HG03469 (cell line): ENCODE measurements around the gene KREMEN2.
A peak's percentile ranks its signal among the peaks of the same experiment; 100 is the strongest.

Experiments
- ATAC-seq: cut with Tn5 transposase; IDR thresholded peaks from one replicate; pipeline ENCODE4 v1.9.1; 2021; ENCODE audit warnings: mild to moderate bottlenecking, moderate library complexity, moderate number of reproducible peaks; ENCODE audit not compliant: unreplicated experiment

KREMEN2 gene

GRCh38 chr16:2963074-2963722, 877 bp upstream of the KREMEN2 start:
- ATAC-seq = no peak

GRCh38 chr16:2964475-2965336, 631 bp downstream of the KREMEN2 start:
- ATAC-seq = no peak

DNA sequence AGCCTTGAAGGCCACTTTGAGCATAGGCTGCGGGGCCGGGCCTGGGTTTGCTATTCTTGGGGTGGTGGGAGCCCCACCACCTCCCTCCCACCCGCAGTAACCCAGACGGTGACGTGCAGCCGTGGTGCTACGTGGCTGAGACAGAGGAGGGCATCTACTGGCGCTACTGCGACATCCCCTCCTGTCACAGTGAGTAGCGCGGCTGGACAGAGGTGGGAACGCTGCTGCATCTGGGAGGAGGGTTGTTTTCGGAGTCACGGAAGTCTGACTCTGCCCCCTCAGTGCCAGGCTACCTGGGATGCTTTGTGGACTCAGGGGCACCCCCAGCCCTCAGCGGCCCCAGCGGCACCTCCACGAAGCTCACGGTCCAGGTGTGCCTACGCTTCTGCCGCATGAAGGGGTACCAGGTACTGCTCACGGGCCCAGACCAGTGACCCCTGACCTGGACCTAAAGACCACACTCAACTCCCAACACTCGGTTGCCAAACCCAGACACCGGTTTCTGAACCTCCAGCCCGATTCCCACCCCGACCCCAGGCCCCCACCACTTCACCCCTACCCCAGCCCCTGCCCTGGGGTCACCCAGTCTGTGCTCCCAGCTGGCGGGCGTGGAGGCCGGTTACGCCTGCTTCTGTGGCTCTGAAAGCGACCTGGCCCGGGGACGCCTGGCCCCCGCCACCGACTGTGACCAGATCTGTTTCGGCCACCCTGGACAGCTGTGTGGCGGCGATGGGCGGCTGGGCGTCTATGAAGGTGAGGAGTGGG, 2.1 kb downstream of the KREMEN2 start:
- no peak for ATAC-seq

DNA sequence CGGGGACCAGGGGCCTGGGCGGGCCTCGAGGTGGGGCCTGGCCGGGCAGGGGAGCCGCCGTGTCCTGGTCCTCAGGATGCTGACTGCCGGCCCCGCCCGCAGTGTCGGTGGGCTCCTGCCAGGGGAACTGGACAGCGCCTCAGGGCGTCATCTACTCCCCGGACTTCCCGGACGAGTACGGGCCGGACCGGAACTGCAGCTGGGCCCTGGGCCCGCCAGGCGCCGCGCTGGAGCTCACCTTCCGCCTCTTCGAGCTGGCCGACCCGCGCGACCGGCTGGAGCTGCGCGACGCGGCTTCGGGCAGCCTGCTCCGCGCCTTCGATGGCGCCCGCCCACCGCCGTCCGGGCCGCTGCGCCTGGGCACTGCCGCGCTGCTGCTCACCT, 2.7 kb downstream of the KREMEN2 start:
- no peak for ATAC-seq

DNA sequence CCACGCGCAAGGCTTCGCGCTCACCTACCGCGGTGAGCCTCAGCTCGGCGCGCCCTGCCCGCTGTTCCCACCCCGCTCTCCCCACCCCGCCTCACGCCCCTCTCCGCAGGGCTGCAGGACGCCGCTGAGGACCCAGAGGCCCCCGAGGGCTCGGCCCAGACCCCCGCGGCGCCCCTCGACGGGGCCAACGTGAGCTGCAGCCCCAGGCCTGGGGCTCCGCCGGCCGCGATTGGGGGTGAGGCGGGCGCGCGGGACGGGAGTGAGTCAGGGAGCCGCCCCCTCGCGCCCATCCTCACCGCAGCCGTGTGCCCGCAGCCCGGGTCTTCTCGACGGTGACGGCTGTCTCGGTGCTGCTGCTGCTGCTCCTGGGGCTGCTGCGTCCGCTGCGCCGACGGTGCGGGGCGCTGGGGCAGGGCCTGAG, 3.1 kb downstream of the KREMEN2 start:
- ATAC-seq = no peak

- ATAC-seq = no peak
Observed at GRCh38 chr16:2967721-2968161, 3.7 kb downstream of the KREMEN2 start.

GRCh38 chr16:2968368-2968737, 4.3 kb downstream of the KREMEN2 start:
- no peak for ATAC-seq

GRCh38 chr16:2968738-2969544, 4.9 kb downstream of the KREMEN2 start, which contains the start of gene PAQR4:
PAQR4 (plus strand) TSS chr16:2969348; CDS start chr16:2969675, 327 bp downstream.
- peak; percentile 46 for ATAC-seq

GRCh38 chr16:2969545-2970521, 5.8 kb downstream of the KREMEN2 start:
- ATAC-seq = peak; percentile 26

DNA sequence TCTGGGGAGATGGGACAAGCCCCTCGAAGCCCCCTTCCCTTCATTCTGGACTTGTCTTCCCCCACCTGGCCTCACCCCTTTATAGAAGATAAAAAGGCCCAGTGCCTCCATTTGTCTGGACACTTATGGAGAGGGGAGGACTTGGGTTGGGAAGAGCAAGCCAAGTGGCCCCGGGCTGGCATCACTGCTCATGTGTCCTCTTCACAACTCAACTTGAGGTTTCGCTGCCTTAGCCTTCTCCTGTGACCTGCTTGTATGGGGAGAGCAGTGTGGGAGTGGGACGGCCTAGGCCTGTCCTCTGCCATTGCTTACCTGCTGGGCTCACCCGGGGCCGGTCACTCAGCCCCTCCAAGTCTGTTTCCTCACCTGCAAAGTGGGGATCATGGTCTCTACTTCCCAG, 6.5 kb downstream of the KREMEN2 start:
- ATAC-seq = no peak

DNA sequence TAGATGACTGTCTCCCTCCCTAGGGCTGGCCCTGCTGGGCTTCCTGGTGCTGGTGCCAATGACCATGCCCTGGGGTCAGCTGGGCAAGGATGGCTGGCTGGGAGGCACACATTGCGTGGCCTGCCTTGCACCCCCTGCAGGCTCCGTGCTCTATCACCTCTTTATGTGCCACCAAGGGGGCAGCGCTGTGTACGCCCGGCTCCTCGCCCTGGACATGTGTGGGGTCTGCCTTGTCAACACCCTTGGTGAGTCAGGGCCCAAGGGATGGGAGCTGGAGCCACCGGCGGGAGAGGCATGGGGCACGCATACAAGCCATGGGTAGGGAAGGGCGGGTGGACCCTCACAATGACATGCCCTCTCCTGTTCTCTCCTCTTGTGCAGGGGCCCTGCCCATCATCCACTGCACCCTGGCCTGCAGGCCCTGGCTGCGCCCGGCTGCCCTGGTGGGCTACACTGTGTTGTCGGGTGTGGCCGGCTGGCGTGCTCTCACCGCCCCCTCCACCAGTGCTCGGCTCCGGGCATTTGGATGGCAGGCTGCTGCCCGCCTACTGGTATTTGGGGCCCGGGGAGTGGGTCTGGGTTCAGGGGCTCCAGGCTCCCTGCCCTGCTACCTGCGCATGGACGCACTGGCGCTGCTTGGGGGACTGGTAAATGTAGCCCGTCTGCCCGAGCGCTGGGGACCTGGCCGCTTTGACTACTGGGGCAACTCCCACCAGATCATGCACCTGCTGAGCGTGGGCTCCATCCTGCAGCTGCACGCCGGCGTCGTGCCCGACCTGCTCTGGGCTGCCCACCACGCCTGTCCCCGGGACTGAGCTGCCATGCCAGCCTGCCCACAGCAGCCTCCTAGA, 7.3 kb downstream of the KREMEN2 start:
- ATAC-seq = no peak

- ATAC-seq = no peak
Observed at GRCh38 chr16:2971985-2972784, 8.1 kb downstream of the KREMEN2 start.

GRCh38 chr16:2973093-2973492, 9.0 kb downstream of the KREMEN2 start:
- no peak for ATAC-seq

DNA sequence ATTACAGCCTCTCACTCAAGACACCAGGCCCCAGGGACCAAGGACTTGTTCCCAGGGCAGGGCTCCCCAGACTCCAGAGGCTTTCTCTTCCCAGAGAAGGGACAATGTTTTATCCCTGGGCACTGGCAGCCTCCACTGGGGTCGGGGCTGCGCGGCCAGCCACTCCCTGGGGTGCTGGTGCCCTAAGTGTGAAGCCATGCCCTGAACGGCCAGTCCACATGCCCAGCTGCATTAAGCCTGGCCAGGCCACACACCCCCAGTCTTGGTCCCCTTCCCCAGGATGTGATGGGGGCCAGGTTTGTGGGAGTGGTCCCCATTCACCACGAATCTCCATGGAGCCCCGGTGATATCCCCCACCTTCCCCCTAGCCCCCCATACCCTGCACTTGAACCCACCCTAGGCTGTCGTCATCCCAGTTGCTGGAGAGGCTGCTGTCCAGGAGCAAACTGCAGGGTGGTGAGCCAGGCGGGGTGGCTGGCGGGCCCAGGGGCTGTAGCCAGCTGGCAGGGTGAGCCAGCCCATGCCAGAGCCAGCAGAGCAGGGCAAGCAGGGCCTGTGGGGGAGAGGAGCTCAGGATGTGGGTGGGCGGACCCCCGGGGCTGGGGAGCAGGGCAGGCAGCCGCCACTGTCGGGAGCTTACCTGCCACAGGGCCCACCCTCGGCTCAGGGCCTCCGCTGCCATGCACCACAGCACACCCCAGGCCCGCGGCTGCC, 9.7 kb downstream of the KREMEN2 start:
- ATAC-seq = no peak

DNA sequence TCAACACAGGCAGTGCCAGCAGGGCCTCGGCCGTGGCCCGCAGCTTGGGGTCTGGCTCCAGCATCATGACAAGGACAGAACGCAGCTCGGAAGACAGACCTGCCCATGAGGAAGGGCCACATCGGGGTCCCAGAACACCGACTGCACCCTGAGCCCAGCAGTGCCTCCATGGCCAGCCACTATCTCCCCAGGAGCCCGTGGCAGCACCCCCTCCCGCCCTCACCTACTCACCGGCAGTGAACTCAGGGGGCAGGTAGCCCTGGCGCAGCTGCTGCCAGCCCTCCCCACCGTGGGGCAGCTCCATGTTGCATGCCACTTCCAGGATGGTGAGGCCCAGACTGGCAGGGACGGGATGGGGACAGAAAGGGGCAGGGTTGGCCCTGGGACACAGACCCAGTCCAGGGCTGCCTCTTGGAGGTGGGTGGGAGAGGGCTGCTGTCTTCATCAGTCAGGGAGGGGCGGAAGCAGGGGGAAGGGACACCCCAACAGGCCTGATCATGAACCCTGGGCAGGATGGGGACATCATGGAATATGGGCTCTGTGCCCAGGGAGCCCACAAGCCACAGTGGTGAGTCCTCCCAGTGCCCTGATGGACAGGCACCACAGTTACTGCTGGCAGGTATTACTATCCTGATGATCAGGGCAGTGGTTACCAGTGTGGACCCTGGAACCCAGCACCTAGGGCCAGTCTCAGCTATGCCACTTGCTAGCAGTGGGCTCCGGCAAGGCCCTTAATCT, 10.4 kb downstream of the KREMEN2 start:
- no peak for ATAC-seq

GRCh38 chr16:2975161-2975795, 11.2 kb downstream of the KREMEN2 start:
- ATAC-seq = no peak
